Uterus (tissue), 2 donors: ENCODE measurements around the gene OR2M7.

Experiments
- CTCF ChIP-seq, 4 experiments: fragments of 200-600 bp in 2 of 4; fragments of 450-650 bp in 2 of 4; sonication (generic) in 2 of 4; IDR thresholded peaks; one replicate each; pipeline ENCODE4 v1.5.1; 2016 to 2019; ENCODE audit warnings: antibody characterized with exemption in 4 of 4, mild to moderate bottlenecking in 2 of 4, moderate library complexity in 1 of 4
- POLR2A ChIP-seq, 2 donors: fragments of 450-650 bp; IDR thresholded peaks; one replicate each; pipeline ENCODE4 v1.6.1; 2016; ENCODE audit warnings: antibody characterized with exemption in 2 of 2, mild to moderate bottlenecking in 1 of 2, moderate library complexity in 1 of 2

- TF ChIP-seq POLR2A (IDR thresholded peaks at IDR 0.05), result no peak
- no peak for TF ChIP-seq CTCF (IDR thresholded peaks at IDR 0.05)
Observed at GRCh38 chr1:248359415-248359814, 35.0 kb upstream of the OR2M7 start.
